HG03520 (cell line): ENCODE measurements around the gene LRRC4C.

ENCODE experiments used
- ATAC-seq: cut with Tn5 transposase; IDR thresholded peaks from one replicate; pipeline ENCODE4 v1.9.1; 2021; ENCODE audit warnings: mild to moderate bottlenecking, moderate library complexity; ENCODE audit not compliant: unreplicated experiment

The LRRC4C gene

GRCh38 chr11:40139066-40139465 is 1320.4 kb downstream of the LRRC4C start:
- no peak for ATAC-seq

GRCh38 chr11:40134820-40135570 is 1324.5 kb downstream of the LRRC4C start:
- ATAC-seq = no peak

GRCh38 chr11:40133498-40133897 is 1326.0 kb downstream of the LRRC4C start:
- no peak for ATAC-seq

GRCh38 chr11:40132912-40133311 is 1326.5 kb downstream of the LRRC4C start:
- no peak for ATAC-seq

- ATAC-seq = no peak
Measured at GRCh38 chr11:40130427-40130826, 1329.0 kb downstream of the LRRC4C start.

GRCh38 chr11:40129266-40129665 is 1330.2 kb downstream of the LRRC4C start:
- no peak for ATAC-seq

GRCh38 chr11:40125054-40125453 is 1334.4 kb downstream of the LRRC4C start:
- ATAC-seq = no peak

GRCh38 chr11:40119661-40120060 is 1339.8 kb downstream of the LRRC4C start:
- no peak for ATAC-seq

GRCh38 chr11:40118780-40119179 is 1340.7 kb downstream of the LRRC4C start:
- ATAC-seq = no peak

GRCh38 chr11:40118026-40118425 is 1341.4 kb downstream of the LRRC4C start:
- ATAC-seq = no peak

- ATAC-seq = no peak
Measured at GRCh38 chr11:40104941-40105550, 1354.4 kb downstream of the LRRC4C start.

- no peak for ATAC-seq
Measured at GRCh38 chr11:40100781-40101180, 1358.7 kb downstream of the LRRC4C start.

GRCh38 chr11:40100162-40100553 is 1359.3 kb downstream of the LRRC4C start:
- ATAC-seq = no peak

- ATAC-seq = no peak
Measured at GRCh38 chr11:40099426-40100161, 1359.9 kb downstream of the LRRC4C start.

GRCh38 chr11:40095446-40095845 is 1364.0 kb downstream of the LRRC4C start:
- no peak for ATAC-seq

- ATAC-seq = no peak
Measured at GRCh38 chr11:40094954-40095353, 1364.5 kb downstream of the LRRC4C start.

- no peak for ATAC-seq
Measured at GRCh38 chr11:40080434-40080833, 1379.0 kb downstream of the LRRC4C start.
